ENCODE results near the gene PDP2.

PDP2 gene

DNA sequence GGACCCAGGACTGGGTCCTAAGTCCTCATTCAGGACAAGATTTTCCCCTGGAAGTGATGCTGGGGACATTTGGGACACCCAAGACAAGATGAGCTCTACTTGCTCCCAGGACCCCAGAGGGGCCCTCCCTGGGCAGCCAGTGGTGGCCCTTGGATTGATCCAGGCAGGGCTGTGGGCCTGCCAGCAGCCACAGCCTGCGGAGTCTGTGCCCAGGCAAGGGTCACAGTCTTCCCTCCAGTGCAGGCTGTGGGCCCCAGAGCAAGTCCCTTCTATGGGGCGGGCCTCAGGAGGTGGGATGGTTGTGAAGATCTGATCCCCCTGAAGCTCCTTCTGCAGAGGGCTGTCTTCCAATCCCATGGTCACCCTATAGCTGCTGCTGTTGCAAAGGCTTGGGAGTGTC, 23.5 kb upstream of the PDP2 start:
- Histone ChIP-seq H3K27ac (ENCODE audit: low read length) (no peak overlapping the region), H2AFZ (ENCODE audit: low read length) (no peak overlapping the region), H4K20me1 (ENCODE audit: insufficient read depth, low read length) (no peaks in the 10 kb centered on the region), H3K4me1 (ENCODE audit: low read length) (no peaks in the 10 kb centered on the region), H3F3A (ENCODE audit: insufficient read depth, low read length) (no peaks in the 10 kb centered on the region), H3K9me2 (replicated peaks; ENCODE audit: insufficient read depth, low read length) (no peaks in the 10 kb centered on the region), H3K4me3 (ENCODE audit: low read length) (no peak overlapping the region), H3K4me2 (ENCODE audit: low read depth, low read length) (no peak overlapping the region), H3K79me2 (ENCODE audit: low read length) (no peaks in the 10 kb centered on the region), H3K9me3 (replicated peaks; ENCODE audit: insufficient read depth, low read length) (no peaks in the 10 kb centered on the region), H3K9ac (ENCODE audit: low read length) (no peak overlapping the region), H3K27me3 (replicated peaks; ENCODE audit: insufficient read depth, low read length) (no peaks in the 10 kb centered on the region), H3K36me3 (replicated peaks; ENCODE audit: insufficient read depth, low read length) (no peaks in the 10 kb centered on the region)
- TF ChIP-seq, protein P1, sequence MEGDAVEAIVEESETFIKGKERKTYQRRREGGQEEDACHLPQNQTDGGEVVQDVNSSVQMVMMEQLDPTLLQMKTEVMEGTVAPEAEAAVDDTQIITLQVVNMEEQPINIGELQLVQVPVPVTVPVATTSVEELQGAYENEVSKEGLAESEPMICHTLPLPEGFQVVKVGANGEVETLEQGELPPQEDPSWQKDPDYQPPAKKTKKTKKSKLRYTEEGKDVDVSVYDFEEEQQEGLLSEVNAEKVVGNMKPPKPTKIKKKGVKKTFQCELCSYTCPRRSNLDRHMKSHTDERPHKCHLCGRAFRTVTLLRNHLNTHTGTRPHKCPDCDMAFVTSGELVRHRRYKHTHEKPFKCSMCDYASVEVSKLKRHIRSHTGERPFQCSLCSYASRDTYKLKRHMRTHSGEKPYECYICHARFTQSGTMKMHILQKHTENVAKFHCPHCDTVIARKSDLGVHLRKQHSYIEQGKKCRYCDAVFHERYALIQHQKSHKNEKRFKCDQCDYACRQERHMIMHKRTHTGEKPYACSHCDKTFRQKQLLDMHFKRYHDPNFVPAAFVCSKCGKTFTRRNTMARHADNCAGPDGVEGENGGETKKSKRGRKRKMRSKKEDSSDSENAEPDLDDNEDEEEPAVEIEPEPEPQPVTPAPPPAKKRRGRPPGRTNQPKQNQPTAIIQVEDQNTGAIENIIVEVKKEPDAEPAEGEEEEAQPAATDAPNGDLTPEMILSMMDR (IDR thresholded peaks at IDR 0.05; ENCODE audit: low read length), result no peak
- no peak for TF ChIP-seq EZH2phosphoT487 (IDR thresholded peaks at IDR 0.05; ENCODE audit: low read length)
- TF ChIP-seq EZH2 (optimal IDR thresholded peaks at IDR 0.05; ENCODE audit: low read depth, low read length), result no peak
- DNase-seq, result no peak

DNA sequence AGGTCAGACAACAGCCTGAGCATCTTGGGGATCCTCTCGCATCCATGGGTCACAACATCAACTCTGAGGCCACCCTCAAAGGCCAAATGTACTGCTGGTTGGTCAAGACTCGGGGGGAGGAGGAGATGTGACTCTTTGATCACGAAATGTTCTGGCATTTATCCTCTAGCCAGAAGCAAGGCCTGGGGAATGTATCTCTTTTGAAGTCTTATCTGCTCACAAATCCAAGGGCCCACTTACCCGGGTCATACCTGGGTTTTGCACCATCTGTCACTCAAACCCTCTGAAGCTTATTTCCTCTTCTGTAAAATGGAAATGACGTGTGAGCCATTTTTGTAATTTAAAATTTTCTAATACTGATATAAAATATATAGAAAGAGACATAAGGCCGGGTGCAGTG, 22.9 kb upstream of the PDP2 start:
- H3K9me3 ChIP-seq (replicated peaks; ENCODE audit: insufficient read depth, low read length), result no peaks in the 10 kb centered on the region
- no peak overlapping the region for H2AFZ ChIP-seq (ENCODE audit: low read length)
- H3F3A ChIP-seq (ENCODE audit: insufficient read depth, low read length), result no peaks in the 10 kb centered on the region
- H3K79me2 ChIP-seq (ENCODE audit: low read length), result no peaks in the 10 kb centered on the region
- H3K27me3 ChIP-seq (replicated peaks; ENCODE audit: insufficient read depth, low read length), result no peaks in the 10 kb centered on the region
- no peaks in the 10 kb centered on the region for H3K4me1 ChIP-seq (ENCODE audit: low read length)
- H3K4me3 ChIP-seq (ENCODE audit: low read length), result no peak overlapping the region
- H3K36me3 ChIP-seq (replicated peaks; ENCODE audit: insufficient read depth, low read length), result no peaks in the 10 kb centered on the region
- H3K27ac ChIP-seq (ENCODE audit: low read length), result no peak overlapping the region
- no peaks in the 10 kb centered on the region for H3K9me2 ChIP-seq (replicated peaks; ENCODE audit: insufficient read depth, low read length)
- no peak for DNase-seq
- TF ChIP-seq EZH2 (optimal IDR thresholded peaks at IDR 0.05; ENCODE audit: low read depth, low read length), result no peak
- no peak for TF ChIP-seq EZH2phosphoT487 (IDR thresholded peaks at IDR 0.05; ENCODE audit: low read length)
- TF ChIP-seq, protein P1 (IDR thresholded peaks at IDR 0.05; ENCODE audit: low read length), result no peak
- no peak overlapping the region for H3K4me2 ChIP-seq (ENCODE audit: low read depth, low read length)
- no peaks in the 10 kb centered on the region for H4K20me1 ChIP-seq (ENCODE audit: insufficient read depth, low read length)
- H3K9ac ChIP-seq (ENCODE audit: low read length), result no peak overlapping the region

DNA sequence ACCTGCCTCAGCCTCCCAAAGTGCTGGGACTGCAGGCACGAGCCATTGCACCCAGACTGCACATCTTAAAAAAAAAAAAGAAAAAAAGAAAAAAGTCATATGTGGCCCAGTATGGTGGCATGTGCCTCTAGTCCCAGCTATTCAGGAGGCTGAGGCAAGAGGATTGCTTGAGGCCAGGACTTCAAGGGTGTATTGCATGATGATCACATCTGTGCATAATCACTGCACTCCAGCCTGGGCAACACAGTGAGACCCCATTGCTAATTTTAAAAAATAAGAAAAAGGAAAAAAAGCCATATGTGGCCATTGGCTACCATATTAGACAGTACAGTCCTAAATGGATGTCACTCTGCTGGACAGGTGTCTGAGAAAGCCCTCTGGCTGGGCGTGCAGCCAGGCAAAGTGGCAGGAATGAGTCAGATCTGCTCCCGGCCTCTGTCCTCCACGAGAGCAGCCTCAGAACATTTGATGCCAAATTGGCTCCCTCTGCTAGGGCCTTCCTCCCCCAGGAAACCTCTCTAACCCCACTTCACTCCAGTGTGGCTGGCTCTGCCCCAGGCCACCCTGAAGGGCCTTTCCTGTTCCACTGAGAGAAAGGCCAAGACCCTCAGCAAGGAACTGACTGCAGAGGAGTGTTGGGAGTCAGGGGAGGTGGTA, 21.4 kb upstream of the PDP2 start:
- Histone ChIP-seq H3K9me3 (replicated peaks; ENCODE audit: insufficient read depth, low read length) (no peaks in the 10 kb centered on the region), H2AFZ (ENCODE audit: low read length) (no peak overlapping the region), H3K4me2 (ENCODE audit: low read depth, low read length) (no peak overlapping the region), H3K79me2 (ENCODE audit: low read length) (no peaks in the 10 kb centered on the region), H3F3A (ENCODE audit: insufficient read depth, low read length) (no peaks in the 10 kb centered on the region), H3K9me2 (replicated peaks; ENCODE audit: insufficient read depth, low read length) (no peaks in the 10 kb centered on the region), H3K4me3 (ENCODE audit: low read length) (no peak overlapping the region), H3K9ac (ENCODE audit: low read length) (no peak overlapping the region), H3K27ac (ENCODE audit: low read length) (no peak overlapping the region), H3K4me1 (ENCODE audit: low read length) (no peaks in the 10 kb centered on the region), H3K36me3 (replicated peaks; ENCODE audit: insufficient read depth, low read length) (no peaks in the 10 kb centered on the region), H3K27me3 (replicated peaks; ENCODE audit: insufficient read depth, low read length) (no peaks in the 10 kb centered on the region), H4K20me1 (ENCODE audit: insufficient read depth, low read length) (no peaks in the 10 kb centered on the region)
- DNase-seq, result no peak
- TF ChIP-seq, protein P1 (IDR thresholded peaks at IDR 0.05; ENCODE audit: low read length), result no peak

All from MM.1S (cell line).